PC-9 (cell line): ENCODE results near the gene LYSMD2.

Experiments
- CTCF ChIP-seq: fragments of 200-600 bp; sonication (generic); conservative IDR thresholded peaks from 2 replicates; pipeline ENCODE4 v1.6.1; 2017; ENCODE audit warnings: mixed run types, antibody characterized with exemption, mild to moderate bottlenecking, moderate library complexity
- EZH2 ChIP-seq: fragments of 200-600 bp; sonication (generic); IDR thresholded peaks from 2 replicates; pipeline ENCODE4 v1.8.0; 2017; ENCODE audit warnings: antibody characterized with exemption, low read depth

- no peak for TF ChIP-seq CTCF
- TF ChIP-seq EZH2: no peak
Observed at GRCh38 chr15:51680321-51680720, 57.1 kb downstream of the LYSMD2 start.
